ENCODE data around the gene PIF1. TPM values are rescaled to one million over a fixed set of nuclear protein-coding genes. Genes with fewer than 3 reads are reported as not detected.

Gene PIF1
- total RNA-seq, 1 experiment from 2014 or later = 45.8 TPM

GRCh38 chr15:64813075-64813474 is 12.4 kb downstream of the PIF1 start:
- Histone ChIP-seq H3K4me1 (0 out of 2 replicates have a peak, but pooled peaks cover 8% of the 10 kb centered on the region), H3K4me3 (ENCODE audit: low read depth, low read length) (no peak overlapping the region), H3K9me3 (no peaks in the 10 kb centered on the region), H3K27me3 (replicated peaks; ENCODE audit: control insufficient read depth, insufficient read depth, low read length) (no peaks in the 10 kb centered on the region), H3K36me3 (ENCODE audit: control insufficient read depth, insufficient read depth, low read length) (no peaks in the 10 kb centered on the region; the same call in 1 of the 2 replicates)
- H3K4me1 Mint-ChIP-seq (ENCODE audit: low read depth, unreplicated experiment) = peaks cover 8% of the 10 kb centered on the region
- no TSS peak for BruUV-seq (replicated peaks)
- DNase-seq = no peak
- intact Hi-C loops (cut with micrococcal nuclease; ENCODE audit: unreplicated experiment) = no loop called here
- no peak overlapping the region for H3K4me3 Mint-ChIP-seq (ENCODE audit: unreplicated experiment)
- no peak overlapping the region for H3K27ac Mint-ChIP-seq (ENCODE audit: unreplicated experiment)
- H3K27me3 Mint-ChIP-seq (ENCODE audit: insufficient read depth, unreplicated experiment) = no peaks in the 10 kb centered on the region
- TF ChIP-seq, protein P1, sequence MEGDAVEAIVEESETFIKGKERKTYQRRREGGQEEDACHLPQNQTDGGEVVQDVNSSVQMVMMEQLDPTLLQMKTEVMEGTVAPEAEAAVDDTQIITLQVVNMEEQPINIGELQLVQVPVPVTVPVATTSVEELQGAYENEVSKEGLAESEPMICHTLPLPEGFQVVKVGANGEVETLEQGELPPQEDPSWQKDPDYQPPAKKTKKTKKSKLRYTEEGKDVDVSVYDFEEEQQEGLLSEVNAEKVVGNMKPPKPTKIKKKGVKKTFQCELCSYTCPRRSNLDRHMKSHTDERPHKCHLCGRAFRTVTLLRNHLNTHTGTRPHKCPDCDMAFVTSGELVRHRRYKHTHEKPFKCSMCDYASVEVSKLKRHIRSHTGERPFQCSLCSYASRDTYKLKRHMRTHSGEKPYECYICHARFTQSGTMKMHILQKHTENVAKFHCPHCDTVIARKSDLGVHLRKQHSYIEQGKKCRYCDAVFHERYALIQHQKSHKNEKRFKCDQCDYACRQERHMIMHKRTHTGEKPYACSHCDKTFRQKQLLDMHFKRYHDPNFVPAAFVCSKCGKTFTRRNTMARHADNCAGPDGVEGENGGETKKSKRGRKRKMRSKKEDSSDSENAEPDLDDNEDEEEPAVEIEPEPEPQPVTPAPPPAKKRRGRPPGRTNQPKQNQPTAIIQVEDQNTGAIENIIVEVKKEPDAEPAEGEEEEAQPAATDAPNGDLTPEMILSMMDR (IDR thresholded peaks at IDR 0.05; ENCODE audit: insufficient read depth in 1 of 2, low read depth in 1 of 2, low read length in 1 of 2, severe bottlenecking in 1 of 2, unreplicated experiment in 1 of 2) = no peak
- CTCF ChIA-PET = interaction anchor here (0.9 to 1.2 kb wide), 2 partner anchors 11 to 78 kb away, joined by 3 read pairs; no protein-coding TSS in a partner anchor
- POLR2A ChIA-PET = no interaction called here
- no peaks in the 10 kb centered on the region for H3K9me3 Mint-ChIP-seq (ENCODE audit: unreplicated experiment)
- peaks cover 11% of the 10 kb centered on the region for H3K36me3 Mint-ChIP-seq (ENCODE audit: insufficient read depth, unreplicated experiment)

DNA sequence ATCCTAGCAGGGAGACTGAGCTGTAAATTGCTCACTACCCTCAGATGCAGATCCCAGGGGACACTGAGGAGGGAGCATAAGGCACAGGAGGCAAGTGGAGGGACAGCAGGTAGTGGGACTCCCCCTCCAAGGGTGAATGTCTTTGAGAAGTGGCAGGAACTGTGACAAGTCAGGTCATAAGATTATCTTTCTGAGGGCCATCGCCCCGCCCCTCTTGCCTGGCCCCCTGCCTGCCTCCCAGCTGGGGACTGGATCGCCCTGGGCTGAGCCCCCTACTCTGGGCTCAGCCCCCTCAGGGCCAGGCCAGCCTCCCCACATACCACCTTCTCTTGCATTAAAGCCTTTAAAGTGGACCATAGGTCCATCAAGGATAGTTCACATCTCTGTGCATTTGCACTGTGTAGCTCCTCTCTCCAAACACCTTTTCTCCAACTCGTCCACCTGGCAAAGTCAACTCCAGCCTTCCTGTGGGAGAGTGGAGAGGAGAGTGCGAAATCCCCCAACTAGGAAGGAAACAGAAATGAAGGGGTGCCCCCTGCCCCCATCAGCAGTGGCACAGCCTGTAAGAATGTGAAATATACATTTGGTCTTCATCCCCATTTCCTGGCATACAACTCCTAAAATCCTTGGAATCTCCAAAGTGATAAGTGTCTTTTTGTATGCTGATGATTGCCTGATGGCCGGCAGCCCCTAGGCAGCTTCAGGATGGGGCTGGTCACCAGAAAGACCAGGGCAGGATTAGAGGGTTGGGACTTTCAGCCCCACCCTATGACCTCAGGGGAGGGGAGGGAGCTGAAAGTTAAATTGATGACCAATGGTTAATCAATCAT is 14.7 kb downstream of the PIF1 start:
- TF ChIP-seq, protein P1 (IDR thresholded peaks at IDR 0.05; ENCODE audit: insufficient read depth in 1 of 2, low read depth in 1 of 2, low read length in 1 of 2, severe bottlenecking in 1 of 2, unreplicated experiment in 1 of 2) = no peak
- DNase-seq = no peak
- intact Hi-C loops (cut with micrococcal nuclease; ENCODE audit: unreplicated experiment) = loop anchor here (1.0 kb wide), 1 partner anchor 79 kb away; no protein-coding TSS in a partner anchor
- Histone ChIP-seq H3K4me1 (0 out of 2 replicates have a peak, but pooled peaks cover 8% of the 10 kb centered on the region), H3K4me3 (ENCODE audit: low read depth, low read length) (no peak overlapping the region), H3K36me3 (ENCODE audit: control insufficient read depth, insufficient read depth, low read length) (no peaks in the 10 kb centered on the region), H3K27me3 (replicated peaks; ENCODE audit: control insufficient read depth, insufficient read depth, low read length) (no peaks in the 10 kb centered on the region), H3K9me3 (no peaks in the 10 kb centered on the region)
- H3K4me3 Mint-ChIP-seq (ENCODE audit: unreplicated experiment) = no peak overlapping the region
- H3K27ac Mint-ChIP-seq (ENCODE audit: unreplicated experiment) = no peak overlapping the region
- H3K4me1 Mint-ChIP-seq (ENCODE audit: low read depth, unreplicated experiment) = peaks cover 8% of the 10 kb centered on the region
- H3K27me3 Mint-ChIP-seq (ENCODE audit: insufficient read depth, unreplicated experiment) = no peaks in the 10 kb centered on the region
- POLR2A ChIA-PET = no interaction called here
- H3K36me3 Mint-ChIP-seq (ENCODE audit: insufficient read depth, unreplicated experiment) = no peaks in the 10 kb centered on the region
- no TSS peak for BruUV-seq (replicated peaks)
- CTCF ChIA-PET = interaction anchor here (0.5 to 2.8 kb wide), 12 partner anchors 10 to 234 kb away, joined by 3 to 39 read pairs (median 4); partner anchors contain the start of gene PIF1
- H3K9me3 Mint-ChIP-seq (ENCODE audit: unreplicated experiment) = no peaks in the 10 kb centered on the region

DNA sequence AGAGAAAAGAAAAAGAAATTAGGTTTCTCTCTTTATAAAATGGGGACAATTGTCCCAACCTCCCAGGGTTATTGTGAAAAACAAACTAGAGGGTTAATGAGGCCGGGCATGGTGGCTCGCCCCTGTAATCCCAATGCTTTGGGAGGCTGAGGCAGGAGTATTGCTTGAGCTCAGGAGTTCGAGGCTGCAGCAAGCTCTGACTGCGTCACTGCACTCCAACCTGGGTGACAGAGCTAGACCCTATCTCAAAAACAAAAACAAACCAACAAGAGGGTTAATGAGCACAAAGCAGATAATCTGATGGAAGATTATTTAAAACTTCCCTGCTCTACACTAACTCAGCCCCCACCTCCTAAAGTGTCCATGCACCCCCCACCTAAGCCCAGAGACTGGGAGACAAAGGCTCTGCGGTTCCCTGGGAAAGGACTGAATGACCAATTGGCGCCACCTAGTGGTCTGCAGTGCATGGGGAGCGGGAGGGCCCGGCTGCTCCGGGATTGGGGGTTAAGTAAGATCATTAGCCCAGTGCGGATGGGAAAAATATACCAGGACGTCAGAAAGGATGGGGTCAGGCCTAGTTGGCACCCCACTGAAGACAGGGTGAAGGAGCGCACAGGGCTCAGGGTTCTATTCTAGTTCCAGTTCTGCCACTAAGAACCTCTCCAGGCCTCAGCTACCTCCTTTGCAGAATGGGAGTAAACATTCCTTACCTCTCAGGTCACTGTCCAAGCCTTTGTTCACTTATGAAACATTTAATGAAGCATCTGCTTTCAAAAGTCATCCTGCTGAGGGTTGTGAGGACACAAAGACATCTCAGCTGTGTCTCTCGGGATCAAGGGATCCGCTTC is 15.6 kb downstream of the PIF1 start:
- CTCF ChIA-PET = interaction anchor here (0.5 to 2.8 kb wide), 12 partner anchors 9 to 234 kb away, joined by 3 to 39 read pairs (median 4); partner anchors contain the start of gene PIF1
- 0 out of 2 replicates have a peak, but pooled peaks cover 8% of the 10 kb centered on the region for H3K4me1 ChIP-seq
- POLR2A ChIA-PET = no interaction called here

More for the DNA sequence above, 15.6 kb downstream of the PIF1 start:
- no peaks in the 10 kb centered on the region for H3K36me3 ChIP-seq (ENCODE audit: control insufficient read depth, insufficient read depth, low read length)
- no peaks in the 10 kb centered on the region for H3K36me3 Mint-ChIP-seq (ENCODE audit: insufficient read depth, unreplicated experiment)
- H3K4me3 Mint-ChIP-seq (ENCODE audit: unreplicated experiment) = no peak overlapping the region
- H3K9me3 ChIP-seq = no peaks in the 10 kb centered on the region
- no TSS peak for BruUV-seq (replicated peaks)
- intact Hi-C loops (cut with micrococcal nuclease; ENCODE audit: unreplicated experiment) = loop anchor here (1.0 kb wide), 1 partner anchor 79 kb away; no protein-coding TSS in a partner anchor
- H3K27me3 Mint-ChIP-seq (ENCODE audit: insufficient read depth, unreplicated experiment) = no peaks in the 10 kb centered on the region
- peak; percentile 76 to 83 for DNase-seq
- no peak overlapping the region for H3K4me3 ChIP-seq (ENCODE audit: low read depth, low read length)
- no peak overlapping the region for H3K27ac Mint-ChIP-seq (ENCODE audit: unreplicated experiment)
- TF ChIP-seq, protein P1 (IDR thresholded peaks at IDR 0.05; ENCODE audit: insufficient read depth in 1 of 2, low read depth in 1 of 2, low read length in 1 of 2, severe bottlenecking in 1 of 2, unreplicated experiment in 1 of 2) = peak; percentile 85 to 95
- peaks cover 8% of the 10 kb centered on the region for H3K4me1 Mint-ChIP-seq (ENCODE audit: low read depth, unreplicated experiment)
- H3K9me3 Mint-ChIP-seq (ENCODE audit: unreplicated experiment) = no peaks in the 10 kb centered on the region
- H3K27me3 ChIP-seq (replicated peaks; ENCODE audit: control insufficient read depth, insufficient read depth, low read length) = no peaks in the 10 kb centered on the region

Measured in Caco-2 (cell line).